ENCODE measurements around the gene MRPS18A.
"Not testable (repeated sequence)": the region's sequence is repeated elsewhere in the genome, so short reads cannot be mapped to it uniquely, and the experiment has no call there.

Gene MRPS18A

GRCh38 chr6:43666196-43666920, 21.2 kb downstream of the MRPS18A start:
- DNase-seq (ENCODE audit: low read depth), result no peak
- TF ChIP-seq MYC (IDR thresholded peaks at IDR 0.05; ENCODE audit: low read depth, low read length) (no peak), POLR2A (IDR thresholded peaks at IDR 0.05; ENCODE audit: extremely low read depth, insufficient read length) (no peak), CTCF (IDR thresholded peaks at IDR 0.05; ENCODE audit: low read depth, low read length) (no peak), MAX (IDR thresholded peaks at IDR 0.05; ENCODE audit: low read depth, low read length) (no peak)
- H3K4me3 ChIP-seq (ENCODE audit: low read depth, low read length), result no peak overlapping the region

GRCh38 chr6:43665376-43665775, 22.2 kb downstream of the MRPS18A start:
- no peak overlapping the region for H3K4me3 ChIP-seq (ENCODE audit: low read depth, low read length)
- DNase-seq (ENCODE audit: low read depth), result no peak
- no peak for TF ChIP-seq MYC (IDR thresholded peaks at IDR 0.05; ENCODE audit: low read depth, low read length)
- no peak for TF ChIP-seq CTCF (IDR thresholded peaks at IDR 0.05; ENCODE audit: low read depth, low read length)
- no peak for TF ChIP-seq MAX (IDR thresholded peaks at IDR 0.05; ENCODE audit: low read depth, low read length)
- TF ChIP-seq POLR2A (IDR thresholded peaks at IDR 0.05; ENCODE audit: extremely low read depth, insufficient read length), result no peak

GRCh38 chr6:43662948-43663347, 24.6 kb downstream of the MRPS18A start:
- DNase-seq (ENCODE audit: low read depth), result not testable (repeated sequence)

GRCh38 chr6:43658161-43658560, 29.4 kb downstream of the MRPS18A start:
- TF ChIP-seq MAX (IDR thresholded peaks at IDR 0.05; ENCODE audit: low read depth, low read length) (no peak), POLR2A (IDR thresholded peaks at IDR 0.05; ENCODE audit: extremely low read depth, insufficient read length) (no peak), CTCF (IDR thresholded peaks at IDR 0.05; ENCODE audit: low read depth, low read length) (no peak), MYC (IDR thresholded peaks at IDR 0.05; ENCODE audit: low read depth, low read length) (no peak)
- DNase-seq (ENCODE audit: low read depth), result no peak
- H3K4me3 ChIP-seq (ENCODE audit: low read depth, low read length), result no peak overlapping the region

More at GRCh38 chr6:43662948-43663347, 24.6 kb downstream of the MRPS18A start:
- H3K4me3 ChIP-seq (ENCODE audit: low read depth, low read length), result not testable (repeated sequence)

GRCh38 chr6:43657221-43657802, 30.3 kb downstream of the MRPS18A start:
- H3K4me3 ChIP-seq (ENCODE audit: low read depth, low read length), result no peak overlapping the region
- no peak for DNase-seq (ENCODE audit: low read depth)
- TF ChIP-seq CTCF (IDR thresholded peaks at IDR 0.05; ENCODE audit: low read depth, low read length) (no peak), POLR2A (IDR thresholded peaks at IDR 0.05; ENCODE audit: extremely low read depth, insufficient read length) (no peak), MAX (IDR thresholded peaks at IDR 0.05; ENCODE audit: low read depth, low read length) (no peak), MYC (IDR thresholded peaks at IDR 0.05; ENCODE audit: low read depth, low read length) (no peak)

- DNase-seq (ENCODE audit: low read depth), result not testable (repeated sequence)
Observed at GRCh38 chr6:43652822-43653221, 34.8 kb downstream of the MRPS18A start.

GRCh38 chr6:43648248-43648647, 39.3 kb downstream of the MRPS18A start:
- H3K4me3 ChIP-seq (ENCODE audit: low read depth, low read length), result no peak overlapping the region
- TF ChIP-seq MAX (IDR thresholded peaks at IDR 0.05; ENCODE audit: low read depth, low read length) (no peak), CTCF (IDR thresholded peaks at IDR 0.05; ENCODE audit: low read depth, low read length) (no peak), MYC (IDR thresholded peaks at IDR 0.05; ENCODE audit: low read depth, low read length) (no peak), POLR2A (IDR thresholded peaks at IDR 0.05; ENCODE audit: extremely low read depth, insufficient read length) (no peak)
- no peak for DNase-seq (ENCODE audit: low read depth)

More at GRCh38 chr6:43652822-43653221, 34.8 kb downstream of the MRPS18A start:
- not testable (repeated sequence) for H3K4me3 ChIP-seq (ENCODE audit: low read depth, low read length)
